Pancreas (tissue), 10 donors: Measurements from ENCODE around the gene ODC1. TPM values are rescaled to one million over a fixed set of nuclear protein-coding genes. Genes with fewer than 3 reads are reported as not detected.
A peak's percentile ranks its signal among the peaks of the same experiment; 100 is the strongest.

ENCODE experiments used
- ATAC-seq, 4 donors: fragments of 200-7000 bp; cut with Tn5 transposase; one replicate each; pipeline versions ENCODE4 v1.8.0 to v1.9.1; 2020; ENCODE audit warnings: mild to moderate bottlenecking in 4 of 4, moderate library complexity in 4 of 4
- DNase-seq, 6 donors: peaks; one replicate each; pipeline ENCODE4 v3.0.0-alpha.2; 2020
- FAIRE-seq: peaks from 2 replicates; lab custom pipeline; 2012; peaks lifted over from hg19 to GRCh38; lab: Jason Lieb, UNC
- H3K27ac ChIP-seq, 4 donors: fragments of 200-600 bp; sonication (generic); 1 replicate in 3 of 4; 2 replicates in 1 of 4; pipeline versions ENCODE4 v1.5.0 to v1.8.0; 2020
- H3K27me3 ChIP-seq, 4 donors: fragments of 200-600 bp; one replicate each; pipeline ENCODE4 v1.8.0; 2021
- H3K36me3 ChIP-seq, 3 donors: fragments of 200-600 bp; sonication (generic) in 1 of 3; one replicate each; pipeline versions ENCODE4 v1.5.0 to v1.8.0; 2020 to 2021
- H3K4me1 ChIP-seq, 3 donors: fragments of 200-600 bp; one replicate each; pipeline ENCODE4 v1.8.0; 2021
- H3K4me3 ChIP-seq, 4 donors: fragments of 200-600 bp; sonication (generic) in 2 of 4; one replicate each; pipeline versions ENCODE4 v1.5.0 to v1.8.0; 2020 to 2021
- H3K9me3 ChIP-seq, 4 donors: fragments of 200-600 bp; one replicate each; pipeline ENCODE4 v1.8.0; 2021
- WGBS, 2 donors: extraction: QIAGEN DNeasy Blood & Tissue Kit; methylation state at CpG; one replicate each; pipeline ENCODE4 v1.1.7; 2013; 5-methylcytosine and 5-hydroxymethylcytosine counted together
- intact Hi-C, 3 donors: fragments of 100-400 bp; cut with DNase I; formaldehyde crosslinking; loops; one replicate each; pipeline versions ENCODE4 v1.11.1 to v1.14.2; 2022
- polyA plus RNA-seq, 2 donors: library from polyadenylated mRNA; stranded (reverse); fragments of 200-250 nt; gene quantifications; one replicate each; pipeline ENCODE4 v1.2.3, GENCODE V29; 2013
- total RNA-seq, 6 donors: library from RNA; stranded (reverse); fragmentation: NEBNext Ultra II Directional in 4 of 6; extraction: Animal tissue kit (Norgen Biotek cat#: 25700) in 4 of 6; gene quantifications; one replicate each; pipeline versions ENCODE4 v1.2.1 to v1.2.4, GENCODE V29; 2021 to 2023
- TF ChIP-seq, protein P1 (sequence below), 4 donors: fragments of 200-600 bp; sonication (generic) in 3 of 4; IDR thresholded peaks; one replicate each; pipeline versions ENCODE4 v1.5.0 to v1.8.0; 2021; ENCODE audit warnings: antibody characterized with exemption in 4 of 4
- donor health status: healthy with polysubstance abuse.
- donor health status: DM: no; HTN: no; CAD: no; lungs with moderate emphysema.
- donor health status: DM: no; HTN: no; CAD: no.
- donor health status: control.
- donor health status: control.
- donor health status: Bipolar disorder and iron deficiency.
- donor health status: DM: yes; HTN: yes; CAD: no.
- donor health status: DM: no; HTN: no; CAD: no.
- donor health status: DM: no; HTN: no; CAD: no.
- donor health status: DM: yes; HTN: yes; CAD: no.

The ODC1 gene
- total and polyA plus RNA-seq, 8 donors: 9.3 to 52.2 (median 28.5) TPM

- TF ChIP-seq, protein P1, sequence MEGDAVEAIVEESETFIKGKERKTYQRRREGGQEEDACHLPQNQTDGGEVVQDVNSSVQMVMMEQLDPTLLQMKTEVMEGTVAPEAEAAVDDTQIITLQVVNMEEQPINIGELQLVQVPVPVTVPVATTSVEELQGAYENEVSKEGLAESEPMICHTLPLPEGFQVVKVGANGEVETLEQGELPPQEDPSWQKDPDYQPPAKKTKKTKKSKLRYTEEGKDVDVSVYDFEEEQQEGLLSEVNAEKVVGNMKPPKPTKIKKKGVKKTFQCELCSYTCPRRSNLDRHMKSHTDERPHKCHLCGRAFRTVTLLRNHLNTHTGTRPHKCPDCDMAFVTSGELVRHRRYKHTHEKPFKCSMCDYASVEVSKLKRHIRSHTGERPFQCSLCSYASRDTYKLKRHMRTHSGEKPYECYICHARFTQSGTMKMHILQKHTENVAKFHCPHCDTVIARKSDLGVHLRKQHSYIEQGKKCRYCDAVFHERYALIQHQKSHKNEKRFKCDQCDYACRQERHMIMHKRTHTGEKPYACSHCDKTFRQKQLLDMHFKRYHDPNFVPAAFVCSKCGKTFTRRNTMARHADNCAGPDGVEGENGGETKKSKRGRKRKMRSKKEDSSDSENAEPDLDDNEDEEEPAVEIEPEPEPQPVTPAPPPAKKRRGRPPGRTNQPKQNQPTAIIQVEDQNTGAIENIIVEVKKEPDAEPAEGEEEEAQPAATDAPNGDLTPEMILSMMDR (IDR thresholded peaks at IDR 0.05): no peak
- no peak overlapping the region for H3K27ac ChIP-seq
- no peak overlapping the region for H3K4me3 ChIP-seq
- H3K27me3 ChIP-seq: no peaks in the 10 kb centered on the region
- intact Hi-C loops: loop anchor here in 1 of 3 donors (5.0 kb wide), 1 partner anchor 361 kb away; no protein-coding TSS in a partner anchor
- no peaks in the 10 kb centered on the region for H3K36me3 ChIP-seq
- H3K9me3 ChIP-seq: no peaks in the 10 kb centered on the region
- WGBS, 2 donors: 93 to 95% methylated on average over 10 of the region's 10 CpGs
- ATAC-seq (no peak), FAIRE-seq (no peak), DNase-seq (peak in 1 of 6 donors; percentile 60)
- peaks cover 0 to 6% (median 0%) of the 10 kb centered on the region in 3 donors for H3K4me1 ChIP-seq
These were observed 14.7 kb downstream of the ODC1 start for GRCh38 chr2:10433264-10433946.

- TF ChIP-seq, protein P1 (IDR thresholded peaks at IDR 0.05): no peak
- Histone ChIP-seq H3K36me3 (peaks cover 0 to under 1% (median 0%) of the 10 kb centered on the region in 3 donors), H3K27ac (no peak overlapping the region), H3K9me3 (no peaks in the 10 kb centered on the region), H3K27me3 (no peaks in the 10 kb centered on the region), H3K4me3 (peak overlapping the region in 1 of 4 donors; percentile 5), H3K4me1 (peaks cover 0 to 3% (median 0%) of the 10 kb centered on the region in 3 donors)
- FAIRE-seq: no peak
- peak in 3 of 6 donors; percentile 42 to 76 (median 65) for DNase-seq
- ATAC-seq: peak in 3 of 4 donors; percentile 16 to 83 (median 30)
- intact Hi-C loops: loop anchor here in 1 of 3 donors (5.0 kb wide), 1 partner anchor 360 kb away; no protein-coding TSS in a partner anchor
- 40% methylated on average over 38 to 49 of the region's 49 CpGs for WGBS, 2 donors
These were observed 15.6 kb downstream of the ODC1 start for GRCh38 chr2:10432311-10433181.

DNA sequence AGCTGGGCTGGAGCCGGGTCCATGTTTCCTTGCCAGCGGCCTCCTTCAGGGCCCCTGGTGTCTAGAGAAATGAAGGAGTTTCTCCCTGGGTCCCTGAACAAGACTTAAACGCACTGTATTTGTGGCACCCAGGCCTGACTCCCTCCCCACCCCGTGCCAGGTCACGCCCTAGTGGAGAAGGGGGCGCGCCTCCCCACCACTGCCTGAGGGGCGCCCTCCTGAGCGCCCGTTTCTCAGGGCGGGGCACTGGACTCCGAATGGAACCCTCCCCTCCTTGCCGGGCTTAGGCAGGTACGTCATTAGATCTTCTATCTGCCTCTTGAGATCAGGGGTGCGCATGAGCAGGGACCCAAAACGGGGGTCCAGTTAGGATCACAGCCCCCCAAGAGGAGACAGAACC is 16.3 kb downstream of the ODC1 start:
- WGBS, 2 donors: 75 to 77% methylated on average over 16 of the region's 16 CpGs
- Histone ChIP-seq H3K9me3 (no peaks in the 10 kb centered on the region), H3K4me1 (peaks cover 0 to 3% (median 0%) of the 10 kb centered on the region in 3 donors), H3K36me3 (peaks cover 0 to 7% (median 0%) of the 10 kb centered on the region in 3 donors), H3K4me3 (no peak overlapping the region), H3K27me3 (no peaks in the 10 kb centered on the region), H3K27ac (no peak overlapping the region)
- FAIRE-seq: no peak
- no peak for ATAC-seq
- DNase-seq: peak in 2 of 6 donors; percentile 22 to 42
- intact Hi-C loops: loop anchor here in 1 of 3 donors (5.0 kb wide), 1 partner anchor 359 kb away; no protein-coding TSS in a partner anchor
- TF ChIP-seq, protein P1 (IDR thresholded peaks at IDR 0.05): no peak

- H3K4me1 ChIP-seq: peaks cover 0 to 3% (median 0%) of the 10 kb centered on the region in 3 donors
- H3K27ac ChIP-seq: no peak overlapping the region
- TF ChIP-seq, protein P1 (IDR thresholded peaks at IDR 0.05): no peak
- H3K4me3 ChIP-seq: no peak overlapping the region
- H3K36me3 ChIP-seq: peaks cover 0 to 14% (median 0%) of the 10 kb centered on the region in 3 donors
- no peak for FAIRE-seq
- intact Hi-C loops: loop anchor here in 1 of 3 donors (5.0 kb wide), 1 partner anchor 359 kb away; no protein-coding TSS in a partner anchor
- no peak for ATAC-seq
- no peaks in the 10 kb centered on the region for H3K27me3 ChIP-seq
- no peaks in the 10 kb centered on the region for H3K9me3 ChIP-seq
- DNase-seq: peak in 2 of 6 donors; percentile 6 to 11
- 75 to 77% methylated on average over 8 of the region's 8 CpGs for WGBS, 2 donors
These were observed 17.1 kb downstream of the ODC1 start for GRCh38 chr2:10430886-10431622.
